GM12865 (cell line): Measurements from ENCODE around the gene ITGAE.
A peak's percentile ranks its signal among the peaks of the same experiment; 100 is the strongest.
"Not testable (repeated sequence)": the region's sequence is repeated elsewhere in the genome, so short reads cannot be mapped to it uniquely, and the experiment has no call there.

Source experiments
- DNase-seq: peaks from one replicate; pipeline ENCODE4 v3.0.0; 2010; ENCODE audit warnings: low read depth
- H3K4me3 ChIP-seq: 2 replicates; pipeline ENCODE4 v1.5.1; 2011; ENCODE audit warnings: mild to moderate bottlenecking, low read depth, low read length, control low read depth
- TF ChIP-seq, protein P1 (sequence below): IDR thresholded peaks from 2 replicates; pipeline ENCODE4 v1.5.1; 2011; ENCODE audit warnings: low read length, control low read depth, low read depth, inconsistent platforms; ENCODE audit not compliant: insufficient read depth; ENCODE audit errors: missing control alignments

The ITGAE gene

DNA sequence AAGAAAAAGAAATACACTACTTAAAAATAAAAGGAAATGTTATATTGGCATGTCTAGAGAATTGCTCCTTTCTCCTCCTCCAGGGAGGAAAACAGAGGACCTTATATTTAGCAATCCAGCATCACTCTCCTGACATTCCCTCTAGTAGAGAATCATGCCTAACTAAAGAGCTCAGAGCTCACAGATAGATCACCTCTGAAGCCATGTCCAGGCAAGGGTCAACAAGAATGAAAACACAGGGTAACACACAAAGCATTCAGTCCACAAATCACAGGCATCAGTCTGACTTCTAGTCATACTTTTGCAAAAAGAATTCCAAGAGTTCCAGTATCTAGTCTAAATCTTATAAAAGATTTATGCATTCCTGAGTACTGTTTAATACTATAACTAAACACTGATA lies 81.7 kb downstream of the ITGAE start:
- no peak for DNase-seq
- TF ChIP-seq, protein P1, sequence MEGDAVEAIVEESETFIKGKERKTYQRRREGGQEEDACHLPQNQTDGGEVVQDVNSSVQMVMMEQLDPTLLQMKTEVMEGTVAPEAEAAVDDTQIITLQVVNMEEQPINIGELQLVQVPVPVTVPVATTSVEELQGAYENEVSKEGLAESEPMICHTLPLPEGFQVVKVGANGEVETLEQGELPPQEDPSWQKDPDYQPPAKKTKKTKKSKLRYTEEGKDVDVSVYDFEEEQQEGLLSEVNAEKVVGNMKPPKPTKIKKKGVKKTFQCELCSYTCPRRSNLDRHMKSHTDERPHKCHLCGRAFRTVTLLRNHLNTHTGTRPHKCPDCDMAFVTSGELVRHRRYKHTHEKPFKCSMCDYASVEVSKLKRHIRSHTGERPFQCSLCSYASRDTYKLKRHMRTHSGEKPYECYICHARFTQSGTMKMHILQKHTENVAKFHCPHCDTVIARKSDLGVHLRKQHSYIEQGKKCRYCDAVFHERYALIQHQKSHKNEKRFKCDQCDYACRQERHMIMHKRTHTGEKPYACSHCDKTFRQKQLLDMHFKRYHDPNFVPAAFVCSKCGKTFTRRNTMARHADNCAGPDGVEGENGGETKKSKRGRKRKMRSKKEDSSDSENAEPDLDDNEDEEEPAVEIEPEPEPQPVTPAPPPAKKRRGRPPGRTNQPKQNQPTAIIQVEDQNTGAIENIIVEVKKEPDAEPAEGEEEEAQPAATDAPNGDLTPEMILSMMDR: no peak
- H3K4me3 ChIP-seq: no peak overlapping the region

DNA sequence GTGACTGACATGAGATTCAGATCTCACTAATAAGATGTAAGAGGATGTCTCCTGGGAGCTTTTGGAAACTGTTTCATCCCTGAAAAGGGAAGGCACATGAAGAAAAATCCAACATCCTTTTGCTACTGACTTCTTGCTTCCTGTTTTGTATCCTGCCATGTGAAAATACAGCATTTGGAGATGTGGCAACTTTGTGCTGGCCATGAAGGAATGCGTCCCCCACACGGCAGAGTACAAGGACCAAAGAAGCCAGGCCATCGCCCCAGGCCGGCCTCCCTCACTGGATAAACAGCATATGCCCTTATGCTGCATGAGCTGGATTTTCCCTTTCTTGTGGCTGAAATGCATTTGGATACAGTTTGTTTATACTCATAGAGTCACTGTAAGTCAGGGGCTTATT lies 82.8 kb downstream of the ITGAE start:
- no peak for DNase-seq
- TF ChIP-seq, protein P1: no peak
- H3K4me3 ChIP-seq: no peak overlapping the region

DNA sequence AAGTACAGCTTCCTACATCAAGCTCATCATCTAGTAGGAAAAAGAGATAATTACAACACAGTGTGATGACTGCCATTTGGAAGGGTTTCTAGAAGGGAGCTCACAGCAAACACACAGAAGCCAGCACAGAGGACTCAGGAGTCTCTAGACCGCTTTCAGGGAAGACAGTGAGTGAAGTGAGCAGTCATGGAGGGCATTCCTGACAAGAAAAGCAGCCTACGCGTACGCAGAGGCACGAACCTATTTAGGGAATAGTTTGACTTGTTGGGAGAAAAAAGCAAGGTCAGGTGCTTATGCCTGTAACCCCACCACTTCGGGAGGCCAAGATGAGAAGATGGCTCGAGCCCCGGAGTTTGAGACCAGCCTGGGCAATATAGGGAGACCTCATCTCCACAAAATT lies 85.7 kb downstream of the ITGAE start:
- no peak overlapping the region for H3K4me3 ChIP-seq
- TF ChIP-seq, protein P1: no peak
- no peak for DNase-seq

DNA sequence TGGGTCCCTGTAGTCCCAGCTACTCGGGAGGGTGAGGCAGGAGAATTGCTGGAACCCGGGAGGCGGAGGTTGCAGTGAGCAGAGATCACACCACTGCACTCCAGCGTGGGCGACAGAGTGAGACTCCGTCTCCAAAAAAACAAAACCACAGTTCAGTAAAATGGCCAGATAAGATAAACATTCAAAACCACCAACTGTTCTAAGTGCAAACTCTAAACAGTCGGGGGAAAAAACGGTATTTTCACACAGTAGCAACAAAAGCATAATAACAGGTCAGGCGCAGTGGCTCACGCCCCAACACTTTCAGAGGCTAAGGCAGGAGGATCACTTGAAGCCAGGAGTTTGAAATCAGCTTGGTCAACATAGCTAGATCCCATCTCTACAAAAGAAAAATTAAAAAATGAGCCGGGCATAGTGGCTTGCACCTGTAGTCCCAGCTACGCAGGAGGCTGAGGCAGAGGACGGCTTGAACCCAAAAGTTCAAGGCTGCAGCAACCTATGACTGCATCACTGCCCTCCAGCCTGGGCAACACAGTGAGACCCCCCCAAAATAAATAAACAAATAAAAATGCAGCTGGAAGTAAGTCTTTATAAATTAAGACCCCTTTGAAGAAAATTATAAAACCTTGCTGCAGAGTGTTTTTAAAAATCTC lies 88.1 kb downstream of the ITGAE start:
- peak; percentile 74 for DNase-seq
- H3K4me3 ChIP-seq: no peak overlapping the region
- TF ChIP-seq, protein P1: no peak

DNA sequence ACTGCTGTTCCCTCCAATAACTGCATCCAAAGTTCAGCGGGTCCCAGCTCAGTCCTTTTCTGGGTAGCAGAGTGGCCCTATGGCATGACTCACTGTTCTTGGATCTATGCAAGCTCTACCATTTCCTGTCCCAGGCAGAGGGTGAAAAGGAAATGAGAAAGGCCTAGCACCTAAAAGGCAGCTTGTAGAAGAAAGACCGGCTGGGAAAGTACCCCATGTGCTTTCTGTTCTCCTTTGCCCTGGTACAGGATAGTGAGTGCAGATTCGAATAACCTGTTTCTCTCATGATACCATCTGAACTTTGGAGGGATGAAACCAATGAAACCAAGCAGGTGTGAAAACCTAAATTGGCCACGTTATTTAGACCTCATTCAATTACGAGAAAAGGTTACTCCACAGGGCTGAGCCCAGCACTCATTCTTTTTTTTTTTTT lies 90.0 kb downstream of the ITGAE start:
- no peak overlapping the region; the same call in 1 of the 2 replicates for H3K4me3 ChIP-seq
- peak; percentile 99 for DNase-seq
- TF ChIP-seq, protein P1: no peak

DNA sequence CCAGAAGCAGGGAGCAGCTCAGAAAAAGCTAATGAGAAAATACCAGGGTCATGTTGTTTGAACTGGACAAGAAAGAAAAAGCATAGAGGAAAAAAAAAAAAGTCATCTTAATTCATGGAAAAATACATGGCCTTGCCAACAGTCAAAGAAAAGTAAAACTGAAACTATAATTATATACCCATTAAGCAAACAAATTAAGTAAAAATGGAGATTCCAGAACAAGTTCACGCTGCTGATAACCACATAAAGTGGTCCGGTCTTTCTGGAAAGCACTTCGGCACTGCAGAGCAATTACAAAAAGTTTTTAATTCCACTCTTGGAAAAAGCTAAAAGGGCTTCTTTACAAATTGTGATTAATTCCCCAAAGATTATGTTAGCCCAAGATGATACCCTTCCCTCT lies 92.6 kb downstream of the ITGAE start:
- TF ChIP-seq, protein P1: no peak
- no peak overlapping the region for H3K4me3 ChIP-seq
- DNase-seq: no peak

DNA sequence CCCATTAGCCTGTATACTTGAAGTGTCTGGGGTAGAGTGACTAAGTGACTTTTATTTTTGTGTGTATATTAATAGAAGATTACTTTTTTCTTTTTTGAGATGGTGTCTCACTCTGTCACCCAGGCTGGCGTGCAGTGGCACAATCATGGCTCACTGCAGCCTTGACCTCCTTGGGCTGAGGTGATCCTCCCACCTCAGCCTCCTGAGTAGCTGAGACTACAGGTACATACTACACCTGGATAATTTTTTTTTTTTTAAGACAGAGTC lies 95.3 kb downstream of the ITGAE start:
- not testable (repeated sequence) for H3K4me3 ChIP-seq, DNase-seq
